OCI-LY7 (cell line): ENCODE measurements around the gene SRGAP3. TPM values are rescaled to one million over a fixed set of nuclear protein-coding genes. Genes with fewer than 3 reads are reported as not detected.

Source experiments
- BruUV-seq: library from RNA; stranded (reverse); fragments of 400-500 nt; replicated peaks from 2 replicates; lab custom pipeline; 2021; lab: Mats Ljungman, UMichigan
- CTCF ChIA-PET: fragments of 300-600 bp; sonication (Branson Sonifier 250); formaldehyde crosslinking; loops from one replicate; lab custom pipeline; 2022; ENCODE audit warnings: antibody characterized with exemption; ENCODE audit not compliant: unreplicated experiment; lab: Charles Lee
- POLR2A ChIA-PET: fragments of 300-600 bp; sonication (Branson Sonifier 250); formaldehyde crosslinking; loops from one replicate; lab custom pipeline; 2022; ENCODE audit warnings: antibody characterized with exemption; lab: Charles Lee
- DNase-seq: peaks from one replicate; pipeline ENCODE4 v3.0.0-alpha.2; 2015; ENCODE audit warnings: low spot score
- H2AFZ ChIP-seq: fragments of 200-600 bp; sonication (generic), shearing (Covaris generic); 2 replicates; pipeline ENCODE4 v1.6.1; 2014; ENCODE audit warnings: mild to moderate bottlenecking, antibody characterized with exemption, low read length, moderate library complexity
- H3K27ac ChIP-seq: fragments of 200-600 bp; sonication (generic); 2 replicates; pipeline ENCODE4 v1.5.1; 2014; ENCODE audit warnings: mixed run types, low read depth, mild to moderate bottlenecking, moderate library complexity, low read length, inconsistent platforms; ENCODE audit not compliant: poor library complexity, severe bottlenecking
- H3K36me3 ChIP-seq: fragments of 200-600 bp; sonication (generic); 2 replicates; pipeline ENCODE4 v1.6.1; 2014; ENCODE audit warnings: mild to moderate bottlenecking, antibody characterized with exemption, low read length, moderate library complexity, mixed read lengths; ENCODE audit not compliant: insufficient read depth
- H3K4me1 ChIP-seq: fragments of 200-600 bp; sonication (generic); 2 replicates; pipeline ENCODE4 v1.5.1; 2014; ENCODE audit warnings: mild to moderate bottlenecking, low read length; ENCODE audit not compliant: insufficient read depth, poor library complexity, severe bottlenecking
- H3K4me2 ChIP-seq: fragments of 200-600 bp; sonication (generic); 2 replicates; pipeline ENCODE4 v1.6.1; 2014; ENCODE audit warnings: mild to moderate bottlenecking, low read length
- H3K4me3 ChIP-seq: fragments of 200-600 bp; sonication (generic); 2 replicates; pipeline ENCODE4 v1.5.1; 2014; ENCODE audit warnings: mild to moderate bottlenecking, low read depth, low read length; ENCODE audit not compliant: poor library complexity, severe bottlenecking
- H3K79me2 ChIP-seq: fragments of 200-600 bp; sonication (generic); 2 replicates; pipeline ENCODE4 v1.6.1; 2016; ENCODE audit warnings: low read depth, mild to moderate bottlenecking, low read length, moderate library complexity, mixed read lengths; ENCODE audit not compliant: insufficient read depth
- H3K9me2 ChIP-seq: fragments of 200-600 bp; sonication (generic); 2 replicates; pipeline ENCODE4 v1.6.1; 2016; ENCODE audit warnings: mild to moderate bottlenecking, low read length, mixed read lengths; ENCODE audit not compliant: insufficient read depth
- H3K9me3 ChIP-seq: fragments of 200-600 bp; sonication (generic); 2 replicates; pipeline ENCODE4 v1.6.1; 2014; ENCODE audit warnings: mild to moderate bottlenecking, mixed run types, low read length, mixed read lengths
- H4K20me1 ChIP-seq: fragments of 200-600 bp; sonication (generic); 2 replicates; pipeline ENCODE4 v1.6.1; 2014; ENCODE audit warnings: mild to moderate bottlenecking, antibody characterized with exemption, low read length, moderate library complexity, mixed read lengths; ENCODE audit not compliant: insufficient read depth
- EZH2phosphoT487 ChIP-seq: fragments of 200-600 bp; sonication (generic); IDR thresholded peaks from 2 replicates; pipeline ENCODE4 v1.6.1; 2018; ENCODE audit warnings: low read depth, borderline replicate concordance, mild to moderate bottlenecking, mixed run types, antibody characterized with exemption, low read length, moderate library complexity, mixed read lengths
- intact Hi-C: fragments of 100-400 bp; cut with micrococcal nuclease; formaldehyde crosslinking; loops from one replicate; pipeline ENCODE4 v1.10.0; 2022; ENCODE audit not compliant: unreplicated experiment
- total RNA-seq, 2 experiments: library from RNA; depleted of rRNA in 1 of 2; stranded (reverse); fragments of >200 nt in 1 of 2; shearing (Covaris generic) in 1 of 2; gene quantifications; 2 replicates each; pipeline ENCODE4 v1.2.3, GENCODE V29; 2014 to 2022
- TF ChIP-seq, protein P1 (sequence below): fragments of 200-600 bp; sonication (generic); conservative IDR thresholded peaks from 2 replicates; pipeline ENCODE4 v1.5.1; 2014; ENCODE audit warnings: mild to moderate bottlenecking, antibody characterized with exemption, low read length, moderate library complexity, mixed read lengths

The SRGAP3 gene
- total RNA-seq, 2 experiments from 2014 or later: 1.5 to 1.7 TPM

DNA sequence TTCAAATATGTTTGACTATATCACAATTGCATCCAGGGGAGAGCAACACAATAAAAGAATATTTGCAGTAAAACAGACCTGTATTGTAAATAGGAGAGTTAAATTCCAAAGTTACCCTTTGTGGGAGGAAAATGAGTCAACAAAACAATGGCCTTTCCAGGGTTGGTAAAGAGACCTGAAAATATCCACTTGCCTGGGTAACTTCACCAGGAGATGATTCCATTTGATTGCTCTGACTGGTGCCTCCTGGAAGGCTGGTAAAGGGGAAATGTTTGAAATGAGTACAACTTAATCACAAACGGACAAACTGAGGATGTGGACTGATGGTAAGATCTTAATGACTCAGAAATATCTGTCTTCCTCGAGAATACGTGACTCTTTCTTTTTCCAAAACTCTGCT is 43.6 kb upstream of the SRGAP3 start:
- Histone ChIP-seq H4K20me1 (no peaks in the 10 kb centered on the region; the same call in 1 of the 2 replicates), H3K36me3 (no peaks in the 10 kb centered on the region), H3K27ac (no peak overlapping the region), H3K4me1 (no peaks in the 10 kb centered on the region), H3K9me3 (no peaks in the 10 kb centered on the region), H3K79me2 (no peaks in the 10 kb centered on the region), H3K9me2 (no peaks in the 10 kb centered on the region), H3K4me2 (no peak overlapping the region), H3K4me3 (no peak overlapping the region), H2AFZ (no peak overlapping the region)
- ChIA-PET CTCF (no interaction called here), POLR2A (interaction anchor here (0.6 kb wide), 1 partner anchor 91 kb away, joined by 4 read pairs; no protein-coding TSS in a partner anchor)
- intact Hi-C loops: no loop called here
- no peak for DNase-seq
- TF ChIP-seq, protein P1, sequence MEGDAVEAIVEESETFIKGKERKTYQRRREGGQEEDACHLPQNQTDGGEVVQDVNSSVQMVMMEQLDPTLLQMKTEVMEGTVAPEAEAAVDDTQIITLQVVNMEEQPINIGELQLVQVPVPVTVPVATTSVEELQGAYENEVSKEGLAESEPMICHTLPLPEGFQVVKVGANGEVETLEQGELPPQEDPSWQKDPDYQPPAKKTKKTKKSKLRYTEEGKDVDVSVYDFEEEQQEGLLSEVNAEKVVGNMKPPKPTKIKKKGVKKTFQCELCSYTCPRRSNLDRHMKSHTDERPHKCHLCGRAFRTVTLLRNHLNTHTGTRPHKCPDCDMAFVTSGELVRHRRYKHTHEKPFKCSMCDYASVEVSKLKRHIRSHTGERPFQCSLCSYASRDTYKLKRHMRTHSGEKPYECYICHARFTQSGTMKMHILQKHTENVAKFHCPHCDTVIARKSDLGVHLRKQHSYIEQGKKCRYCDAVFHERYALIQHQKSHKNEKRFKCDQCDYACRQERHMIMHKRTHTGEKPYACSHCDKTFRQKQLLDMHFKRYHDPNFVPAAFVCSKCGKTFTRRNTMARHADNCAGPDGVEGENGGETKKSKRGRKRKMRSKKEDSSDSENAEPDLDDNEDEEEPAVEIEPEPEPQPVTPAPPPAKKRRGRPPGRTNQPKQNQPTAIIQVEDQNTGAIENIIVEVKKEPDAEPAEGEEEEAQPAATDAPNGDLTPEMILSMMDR: no peak
- TF ChIP-seq EZH2phosphoT487: no peak
- BruUV-seq: no TSS peak

DNA sequence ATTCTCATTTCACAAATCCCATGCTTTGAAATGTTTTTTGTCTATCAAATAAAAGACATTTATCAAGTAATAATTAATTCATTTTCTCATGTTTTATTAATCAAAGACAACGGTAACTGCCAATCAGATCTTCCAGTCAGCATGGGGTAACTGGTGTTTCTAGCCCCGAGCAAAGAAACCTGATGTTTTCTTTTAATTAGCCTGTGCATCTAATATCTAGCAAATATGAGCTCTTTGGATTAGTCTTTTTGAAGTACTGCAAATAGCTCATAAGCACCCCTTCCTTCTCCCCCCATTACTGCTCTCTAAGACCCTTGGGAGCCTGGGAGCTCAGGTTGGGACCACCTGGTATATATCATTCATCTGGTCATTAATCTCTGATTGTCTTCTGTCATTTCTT is 43.1 kb upstream of the SRGAP3 start:
- Histone ChIP-seq H3K4me1 (no peaks in the 10 kb centered on the region), H3K36me3 (no peaks in the 10 kb centered on the region), H3K79me2 (no peaks in the 10 kb centered on the region), H2AFZ (no peak overlapping the region), H3K27ac (no peak overlapping the region), H3K4me3 (no peak overlapping the region), H3K9me3 (no peaks in the 10 kb centered on the region), H3K9me2 (no peaks in the 10 kb centered on the region), H3K4me2 (no peak overlapping the region), H4K20me1 (no peaks in the 10 kb centered on the region; the same call in 1 of the 2 replicates)
- intact Hi-C loops: no loop called here
- ChIA-PET CTCF (no interaction called here), POLR2A (interaction anchor here (0.6 to 0.7 kb wide), 2 partner anchors 92 to 361 kb away, joined by 3 to 4 read pairs; no protein-coding TSS in a partner anchor)
- TF ChIP-seq EZH2phosphoT487: no peak
- TF ChIP-seq, protein P1: no peak
- BruUV-seq: no TSS peak
- DNase-seq: no peak

DNA sequence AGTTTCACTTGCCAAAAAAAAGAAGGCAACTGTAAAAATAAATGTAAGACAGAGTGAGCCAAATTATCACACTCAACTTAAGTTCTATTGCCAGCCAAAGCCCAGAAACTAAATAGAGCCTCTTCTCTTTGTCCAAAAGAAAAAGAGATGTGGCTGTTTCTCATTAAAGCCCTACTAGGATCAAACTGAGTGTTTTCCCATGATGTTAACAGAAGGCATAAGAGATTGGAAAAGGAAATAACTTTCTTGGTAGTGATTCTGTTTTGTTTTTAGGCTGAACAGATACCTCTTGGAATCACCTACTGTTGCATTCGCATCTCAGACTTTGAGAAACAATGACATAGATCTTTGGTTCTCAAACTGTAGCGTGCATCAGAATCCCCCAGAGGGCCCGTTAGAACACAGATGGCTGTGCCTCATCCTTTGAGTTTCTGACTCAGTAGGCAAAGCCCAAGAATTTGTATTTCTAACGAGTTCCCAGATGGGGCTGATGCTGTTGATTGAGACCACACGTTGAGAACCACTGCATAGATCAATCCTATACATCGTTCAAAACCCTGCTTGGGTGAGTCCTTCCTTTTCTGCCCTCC is 42.5 kb upstream of the SRGAP3 start:
- Histone ChIP-seq H4K20me1 (no peaks in the 10 kb centered on the region; the same call in 1 of the 2 replicates), H3K9me3 (no peaks in the 10 kb centered on the region), H2AFZ (no peak overlapping the region), H3K4me3 (no peak overlapping the region), H3K4me1 (no peaks in the 10 kb centered on the region), H3K36me3 (no peaks in the 10 kb centered on the region), H3K79me2 (no peaks in the 10 kb centered on the region), H3K27ac (no peak overlapping the region), H3K9me2 (no peaks in the 10 kb centered on the region), H3K4me2 (no peak overlapping the region)
- ChIA-PET CTCF (no interaction called here), POLR2A (interaction anchor here (0.7 kb wide), 1 partner anchor 361 kb away, joined by 3 read pairs; no protein-coding TSS in a partner anchor)
- no peak for TF ChIP-seq EZH2phosphoT487
- TF ChIP-seq, protein P1: no peak
- no TSS peak for BruUV-seq
- intact Hi-C loops: no loop called here
- DNase-seq: no peak
